SU-DHL-6 (cell line): ENCODE data around the gene MYBBP1A.

ENCODE experiments used
- H2AFZ ChIP-seq: fragments of 200-600 bp; sonication (generic); 2 replicates; pipeline ENCODE4 v1.6.1; 2014; ENCODE audit warnings: low read depth, mild to moderate bottlenecking, moderate library complexity, mixed read lengths, antibody characterized with exemption, low read length; ENCODE audit not compliant: severe bottlenecking
- H3F3A ChIP-seq: fragments of 200-600 bp; shearing (Covaris generic); 2 replicates; pipeline ENCODE4 v1.6.0; 2016; ENCODE audit warnings: antibody characterized with exemption, mild to moderate bottlenecking; ENCODE audit not compliant: insufficient read depth
- H3K27ac ChIP-seq: fragments of 200-600 bp; sonication (generic); 2 replicates; pipeline ENCODE4 v1.5.1; 2016; ENCODE audit warnings: low read depth, mild to moderate bottlenecking, low read length, moderate library complexity, mixed read lengths
- H3K27me3 ChIP-seq: fragments of 200-600 bp; sonication (generic), shearing (Covaris generic); 2 replicates; pipeline ENCODE4 v1.6.0; 2014; ENCODE audit warnings: mild to moderate bottlenecking, low read length
- H3K36me3 ChIP-seq: fragments of 200-600 bp; sonication (generic); 2 replicates; pipeline ENCODE4 v1.6.1; 2014; ENCODE audit warnings: mild to moderate bottlenecking, low read length, mixed read lengths
- H3K4me2 ChIP-seq: fragments of 300-600, 200-600 bp; shearing (Covaris generic), sonication (generic); 2 replicates; pipeline ENCODE4 v1.6.0; 2014; ENCODE audit warnings: low read length, low read depth, mild to moderate bottlenecking; ENCODE audit not compliant: poor library complexity, severe bottlenecking
- H3K4me3 ChIP-seq: fragments of 200-600 bp; sonication (generic); 2 replicates; pipeline ENCODE4 v1.5.1; 2014; ENCODE audit warnings: antibody characterized with exemption, low read length, mild to moderate bottlenecking, mixed read lengths; ENCODE audit not compliant: insufficient read depth, poor library complexity, severe bottlenecking
- H3K79me2 ChIP-seq: fragments of 200-600 bp; sonication (generic); 2 replicates; pipeline ENCODE4 v1.6.1; 2014; ENCODE audit warnings: mild to moderate bottlenecking, low read length, moderate library complexity; ENCODE audit not compliant: insufficient read depth
- H3K9ac ChIP-seq: fragments of 200-600 bp; sonication (generic); 2 replicates; pipeline ENCODE4 v1.7.0; 2014; ENCODE audit warnings: mild to moderate bottlenecking, low read length
- H3K9me2 ChIP-seq: fragments of 200-600 bp; sonication (generic); replicated peaks from 2 replicates; pipeline ENCODE4 v1.6.1; 2014; ENCODE audit warnings: low read length; ENCODE audit not compliant: insufficient read depth
- H3K9me3 ChIP-seq: fragments of 200-600 bp; sonication (generic); 2 replicates; pipeline ENCODE4 v1.6.1; 2014; ENCODE audit warnings: low read length, mixed read lengths; ENCODE audit not compliant: insufficient read depth
- H4K20me1 ChIP-seq: fragments of 200-600 bp; sonication (generic); 2 replicates; pipeline ENCODE4 v1.6.1; 2014; ENCODE audit warnings: low read depth, mild to moderate bottlenecking, antibody characterized with exemption, low read length, moderate library complexity, mixed read lengths
- CTCF ChIP-seq: fragments of 200-600 bp; sonication (generic); IDR thresholded peaks from one replicate; pipeline ENCODE4 v1.5.1; 2017; ENCODE audit warnings: antibody characterized with exemption, mild to moderate bottlenecking, low read length, moderate library complexity; ENCODE audit not compliant: insufficient read depth, poor library complexity, severe bottlenecking
- EZH2phosphoT487 ChIP-seq: fragments of 200-600 bp; sonication (generic), shearing (Covaris generic); conservative IDR thresholded peaks from 2 replicates; pipeline ENCODE4 v1.6.1; 2018; ENCODE audit warnings: mild to moderate bottlenecking, antibody characterized with exemption, low read length, moderate library complexity, mixed read lengths

The MYBBP1A gene

GRCh38 chr17:4542726-4543191, 12.4 kb downstream of the MYBBP1A start:
- no peak overlapping the region for H3K4me2 ChIP-seq
- TF ChIP-seq EZH2phosphoT487 = no peak
- no peak for TF ChIP-seq CTCF
- H2AFZ ChIP-seq = no peak overlapping the region
- H3F3A ChIP-seq = no peaks in the 10 kb centered on the region
- H3K36me3 ChIP-seq = no peaks in the 10 kb centered on the region; the same call in 1 of the 2 replicates
- no peak overlapping the region for H3K4me3 ChIP-seq
- no peaks in the 10 kb centered on the region for H3K27me3 ChIP-seq
- H3K9me2 ChIP-seq = no peaks in the 10 kb centered on the region
- H3K27ac ChIP-seq = no peak overlapping the region
- H3K9ac ChIP-seq = no peak overlapping the region
- no peaks in the 10 kb centered on the region for H3K79me2 ChIP-seq
- H4K20me1 ChIP-seq = no peaks in the 10 kb centered on the region
- no peaks in the 10 kb centered on the region for H3K9me3 ChIP-seq

- no peak overlapping the region for H3K27ac ChIP-seq
- no peaks in the 10 kb centered on the region for H4K20me1 ChIP-seq
- H3K36me3 ChIP-seq = no peaks in the 10 kb centered on the region; the same call in 1 of the 2 replicates
- no peak overlapping the region for H3K9ac ChIP-seq
- no peak overlapping the region for H3K4me2 ChIP-seq
- H3K79me2 ChIP-seq = no peaks in the 10 kb centered on the region
- H3F3A ChIP-seq = peaks cover 4% of the 10 kb centered on the region; the same call in 1 of the 2 replicates
- H2AFZ ChIP-seq = no peak overlapping the region
- TF ChIP-seq CTCF (no peak), EZH2phosphoT487 (no peak)
- H3K4me3 ChIP-seq = no peak overlapping the region
- H3K9me2 ChIP-seq = no peaks in the 10 kb centered on the region
- H3K27me3 ChIP-seq = no peaks in the 10 kb centered on the region
- H3K9me3 ChIP-seq = no peaks in the 10 kb centered on the region
These were observed 13.0 kb downstream of the MYBBP1A start for GRCh38 chr17:4542003-4542725.

GRCh38 chr17:4541328-4542002, 13.7 kb downstream of the MYBBP1A start:
- no peak overlapping the region for H3K4me2 ChIP-seq
- H4K20me1 ChIP-seq = no peaks in the 10 kb centered on the region
- H3K9me2 ChIP-seq = no peaks in the 10 kb centered on the region
- no peak overlapping the region for H3K9ac ChIP-seq
- H3K36me3 ChIP-seq = no peaks in the 10 kb centered on the region; the same call in 1 of the 2 replicates
- no peaks in the 10 kb centered on the region for H3K27me3 ChIP-seq
- no peaks in the 10 kb centered on the region for H3K9me3 ChIP-seq
- H2AFZ ChIP-seq = no peak overlapping the region
- peaks cover 7% of the 10 kb centered on the region; the same call in 1 of the 2 replicates for H3F3A ChIP-seq
- no peak overlapping the region for H3K4me3 ChIP-seq
- H3K27ac ChIP-seq = no peak overlapping the region
- no peaks in the 10 kb centered on the region for H3K79me2 ChIP-seq
- no peak for TF ChIP-seq EZH2phosphoT487
- no peak for TF ChIP-seq CTCF
